ENCODE results near the gene TAS1R2. TPM values are rescaled to one million over a fixed set of nuclear protein-coding genes. Genes with fewer than 3 reads are reported as not detected.

Gene TAS1R2
- total and polyA plus RNA-seq, 9 of the 15 experiments (the other 6 are each of a cell fraction or from before 2014, with no cell fraction given), result not detected

- TF ChIP-seq NFIC (IDR thresholded peaks at IDR 0.05) (no peak), ZC3H8 (IDR thresholded peaks at IDR 0.05) (no peak), GABPB1 (CRISPR knock-in tag; IDR thresholded peaks at IDR 0.05) (peak; percentile 45; the same call in 1 of the 2 replicates), NFIX (CRISPR knock-in tag; IDR thresholded peaks at IDR 0.05; ENCODE audit: low read depth) (no peak), LARP7 (IDR thresholded peaks at IDR 0.05) (no peak), TFAP4 (CRISPR knock-in tag; IDR thresholded peaks at IDR 0.05; ENCODE audit: borderline replicate concordance) (peak; percentile 65; the same call in 1 of the 2 replicates), DEAF1 (CRISPR knock-in tag; IDR thresholded peaks at IDR 0.05) (peak; percentile 52; the same call in 1 of the 2 replicates), TEAD2 (tag; IDR thresholded peaks at IDR 0.05) (no peak), NBN (IDR thresholded peaks at IDR 0.05; ENCODE audit: low read depth) (no peak), MEIS2 (IDR thresholded peaks at IDR 0.05; ENCODE audit: partially characterized antibody) (peak; percentile 23), CBX8 (IDR thresholded peaks at IDR 0.05; ENCODE audit: borderline replicate concordance, extremely low read depth, low read depth, low read length, poor library complexity, severe bottlenecking) (no peak), ZNF311 (CRISPR knock-in tag; IDR thresholded peaks at IDR 0.05) (no peak), NRF1 (conservative IDR thresholded peaks at IDR 0.05 in 1 of 2, IDR thresholded peaks at IDR 0.05 in 1 of 2) (no peak), SUPT5H (IDR thresholded peaks at IDR 0.05) (no peak), PHB2 (IDR thresholded peaks at IDR 0.05; ENCODE audit: low read depth) (no peak), HMGXB4 (CRISPR knock-in tag; IDR thresholded peaks at IDR 0.05) (0 out of 2 replicates have a peak, but pooled peaks have one; percentile 53), NCOA4 (IDR thresholded peaks at IDR 0.05; ENCODE audit: partially characterized antibody) (no peak), NFATC3 (IDR thresholded peaks at IDR 0.05) (no peak), ESRRA (IDR thresholded peaks at IDR 0.05; ENCODE audit: borderline replicate concordance, low read depth) (peak; percentile 34; the same call in 1 of the 2 replicates), KAT8 (IDR thresholded peaks at IDR 0.05; ENCODE audit: low read depth) (no peak), MBD1 (CRISPR knock-in tag; IDR thresholded peaks at IDR 0.05) (no peak), CREM (IDR thresholded peaks at IDR 0.05; ENCODE audit: low read depth) (peak; percentile 56), FOXK2 (conservative IDR thresholded peaks at IDR 0.05 in 1 of 2, IDR thresholded peaks at IDR 0.05 in 1 of 2; ENCODE audit: low read depth in 2 of 2) (no peak), NFRKB (IDR thresholded peaks at IDR 0.05; ENCODE audit: low read depth) (no peak), RHOXF2B (CRISPR knock-in tag; conservative IDR thresholded peaks at IDR 0.05) (no peak)
Measured at GRCh38 chr1:18875107-18875795, 15.8 kb upstream of the TAS1R2 start (continued).
